Measurements from ENCODE around the gene ATP13A2. TPM values are rescaled to one million over a fixed set of nuclear protein-coding genes. Genes with fewer than 3 reads are reported as not detected.
A peak's percentile ranks its signal among the peaks of the same experiment; 100 is the strongest.
"Not testable (repeated sequence)": the region's sequence is repeated elsewhere in the genome, so short reads cannot be mapped to it uniquely, and the experiment has no call there.

ATP13A2 gene
- total RNA-seq, 2 donors from 2014 or later = 13.9 to 24.7 TPM

DNA sequence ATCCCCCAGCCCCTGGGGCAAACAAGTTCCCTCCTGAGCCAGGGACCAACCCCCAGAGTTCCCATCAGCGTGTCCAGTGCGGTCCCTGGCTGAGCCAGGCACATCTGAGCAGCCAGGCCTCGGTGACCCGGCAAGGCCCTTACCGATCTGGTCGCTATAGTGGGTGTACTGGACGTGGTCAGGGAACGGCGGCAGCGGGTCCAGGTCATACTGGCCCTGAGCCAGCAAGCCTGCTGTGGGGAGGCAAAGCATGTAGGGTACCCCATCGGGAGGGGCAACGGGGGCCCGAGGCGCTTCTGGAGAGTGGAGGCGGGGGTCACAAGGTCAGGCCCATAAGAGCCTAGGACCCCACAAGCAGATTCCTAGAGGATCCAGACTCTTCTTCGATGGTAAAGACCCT lies 34.8 kb downstream of the ATP13A2 start:
- no peaks in the 10 kb centered on the region for H3K9me3 Mint-ChIP-seq
- no peak overlapping the region for H3K27ac Mint-ChIP-seq
- peaks cover 0 to 6% of the 10 kb centered on the region in 2 donors for H3K36me3 Mint-ChIP-seq
- ATAC-seq (no peak), DNase-seq (ENCODE audit: low spot score in 2 of 2) (no peak)

DNA sequence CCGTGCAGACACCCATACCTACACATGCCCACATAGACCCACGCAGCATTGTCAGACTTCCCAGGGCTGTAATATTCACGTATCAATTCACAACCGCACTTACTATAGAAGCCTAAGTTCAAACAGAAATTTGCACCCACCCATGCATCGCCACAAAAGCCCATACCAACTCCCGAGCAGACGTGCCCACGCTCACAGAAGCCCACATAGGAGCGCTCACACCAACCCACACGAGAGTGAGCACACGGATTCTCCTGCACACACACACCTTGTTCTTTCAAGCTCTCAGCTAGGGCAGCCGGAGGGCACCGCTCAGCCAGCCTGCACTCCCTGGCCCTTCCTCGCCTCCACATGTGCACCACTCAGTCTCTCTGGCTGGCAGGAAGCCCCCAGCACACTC lies 35.9 kb downstream of the ATP13A2 start:
- no peaks in the 10 kb centered on the region for H3K9me3 Mint-ChIP-seq
- no peaks in the 10 kb centered on the region for H3K36me3 Mint-ChIP-seq
- H3K27ac Mint-ChIP-seq = peak overlapping the region in 1 of 2 donors; percentile 44
- no peak for ATAC-seq
- no peak for DNase-seq (ENCODE audit: low spot score in 2 of 2)

DNA sequence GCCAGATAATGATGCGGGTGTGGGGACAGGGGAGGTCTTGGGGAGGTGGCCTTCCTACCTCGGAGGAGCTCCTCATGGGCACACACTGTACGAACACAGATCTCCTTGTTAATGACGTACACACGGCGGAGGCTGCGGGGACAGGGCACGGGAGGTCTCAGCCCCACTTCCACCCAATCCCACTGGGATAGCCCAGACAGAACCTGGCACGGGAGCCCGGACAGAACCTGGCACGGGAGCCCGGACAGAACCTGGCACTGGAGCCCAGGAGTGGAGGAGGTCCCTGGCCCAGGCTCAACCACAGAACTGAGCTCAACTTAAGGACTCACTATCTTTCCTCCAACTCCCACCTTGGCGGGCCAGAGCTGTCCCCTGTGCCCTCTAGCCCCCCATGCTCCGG lies 36.5 kb downstream of the ATP13A2 start:
- Mint-ChIP-seq H3K27ac (peak overlapping the region in 1 of 2 donors; percentile 44), H3K36me3 (no peaks in the 10 kb centered on the region), H3K9me3 (no peaks in the 10 kb centered on the region)
- ATAC-seq (no peak), DNase-seq (ENCODE audit: low spot score in 2 of 2) (no peak)

DNA sequence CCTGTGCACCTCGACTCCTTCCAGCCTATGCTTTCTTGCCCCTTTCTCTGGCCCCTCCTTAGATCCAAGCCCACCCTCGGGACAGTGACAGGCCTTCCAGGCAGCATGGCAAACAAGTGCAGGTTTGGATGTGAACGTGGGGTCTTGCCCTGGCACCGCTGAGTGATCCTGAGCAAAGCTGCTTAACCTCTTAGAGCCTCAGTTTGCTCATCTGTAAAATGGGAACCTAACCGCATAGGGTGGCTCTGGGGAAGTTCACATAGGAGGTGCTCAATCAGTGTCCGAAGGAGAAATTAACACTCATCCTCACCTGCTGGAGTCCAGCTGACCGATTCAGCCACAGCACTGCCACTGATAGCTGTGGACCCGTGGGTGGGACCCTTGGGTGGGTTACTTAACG lies 38.5 kb downstream of the ATP13A2 start:
- no peak for ATAC-seq
- Mint-ChIP-seq H3K27ac (no peak overlapping the region), H3K9me3 (no peaks in the 10 kb centered on the region), H3K36me3 (no peaks in the 10 kb centered on the region)
- DNase-seq (ENCODE audit: low spot score in 2 of 2) = no peak

DNA sequence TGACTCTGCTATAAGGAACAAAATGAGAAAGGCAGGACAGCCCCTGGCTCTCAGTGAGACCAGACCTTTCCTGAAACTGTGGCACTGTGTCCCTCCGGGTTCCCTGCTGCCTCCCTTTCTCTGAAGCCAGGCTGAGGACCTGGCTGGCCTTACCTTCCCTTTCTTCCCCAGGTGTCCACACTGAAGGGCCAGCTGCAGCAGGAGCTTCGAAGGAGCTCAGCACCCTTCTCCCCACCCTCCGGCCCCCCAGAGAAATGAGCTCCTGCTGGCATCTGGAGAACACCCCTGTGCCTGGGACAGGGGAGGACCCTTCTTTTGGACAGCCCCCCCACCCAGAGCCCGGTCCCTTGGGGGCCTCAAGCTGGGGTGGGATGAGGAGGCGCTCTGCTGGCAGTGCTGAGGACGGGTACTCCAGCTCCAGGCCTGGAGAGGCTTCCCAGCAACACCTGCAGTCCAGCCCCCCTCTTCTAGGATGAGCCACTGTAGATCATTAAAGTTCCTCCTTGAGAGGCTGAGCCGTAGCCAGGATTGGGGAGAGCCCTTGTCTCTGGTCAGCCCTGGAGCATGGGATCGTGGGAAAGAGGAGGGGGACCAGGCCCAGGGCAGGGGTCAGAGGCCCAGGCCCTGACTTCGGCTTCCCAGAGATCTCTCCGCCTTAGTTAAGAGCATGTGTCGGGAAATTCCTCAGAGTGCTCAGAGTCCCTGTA lies 39.4 kb downstream of the ATP13A2 start:
- H3K36me3 Mint-ChIP-seq = no peaks in the 10 kb centered on the region
- ATAC-seq (no peak), DNase-seq (ENCODE audit: low spot score in 2 of 2) (no peak)
- peak overlapping the region in 1 of 2 donors; percentile 74 for H3K27ac Mint-ChIP-seq
- H3K9me3 Mint-ChIP-seq = no peaks in the 10 kb centered on the region

DNA sequence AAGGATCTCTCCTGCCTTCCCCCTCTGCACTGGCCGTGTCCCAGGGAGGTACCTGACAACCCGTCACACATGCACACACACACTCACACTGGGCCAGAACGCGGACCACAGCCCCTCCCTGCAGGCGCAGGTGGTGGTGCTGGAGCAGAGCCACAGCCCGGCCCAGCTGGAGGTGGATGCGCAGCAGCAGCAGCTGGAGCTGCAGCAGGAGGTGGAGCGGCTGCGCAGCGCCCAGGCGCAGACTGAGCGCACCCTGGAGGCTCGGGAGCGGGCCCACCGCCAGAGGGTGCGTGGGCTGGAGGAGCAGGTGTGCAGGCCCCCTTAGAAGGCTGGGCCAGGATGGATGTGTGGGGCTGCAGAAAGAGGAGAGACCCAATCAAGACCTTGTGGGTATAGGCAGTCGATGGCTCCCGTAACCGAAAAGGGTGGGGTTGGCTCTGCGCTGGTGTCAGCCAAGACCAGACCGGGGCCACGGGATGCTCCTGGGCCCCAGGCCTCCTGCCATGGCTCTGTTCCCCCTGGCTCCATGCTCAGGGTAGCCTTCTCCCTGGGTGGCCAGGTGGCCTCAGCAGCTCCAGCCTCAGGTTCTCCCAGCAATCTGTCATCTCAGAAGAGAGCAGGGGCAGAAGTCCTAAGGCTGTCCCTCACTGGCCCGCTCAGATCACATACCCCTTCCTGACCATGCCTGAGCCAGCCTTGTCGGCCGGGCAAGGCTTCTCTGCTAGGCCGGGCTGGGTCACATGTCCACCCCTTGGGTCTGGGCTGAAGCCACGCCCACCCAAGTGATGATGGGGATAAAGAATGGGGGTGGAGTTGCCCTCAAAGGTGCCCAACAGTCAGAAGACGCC lies 40.2 kb downstream of the ATP13A2 start:
- no peak for ATAC-seq
- Mint-ChIP-seq H3K27ac (no peak overlapping the region), H3K36me3 (no peaks in the 10 kb centered on the region), H3K9me3 (no peaks in the 10 kb centered on the region)
- no peak for DNase-seq (ENCODE audit: low spot score in 2 of 2)

DNA sequence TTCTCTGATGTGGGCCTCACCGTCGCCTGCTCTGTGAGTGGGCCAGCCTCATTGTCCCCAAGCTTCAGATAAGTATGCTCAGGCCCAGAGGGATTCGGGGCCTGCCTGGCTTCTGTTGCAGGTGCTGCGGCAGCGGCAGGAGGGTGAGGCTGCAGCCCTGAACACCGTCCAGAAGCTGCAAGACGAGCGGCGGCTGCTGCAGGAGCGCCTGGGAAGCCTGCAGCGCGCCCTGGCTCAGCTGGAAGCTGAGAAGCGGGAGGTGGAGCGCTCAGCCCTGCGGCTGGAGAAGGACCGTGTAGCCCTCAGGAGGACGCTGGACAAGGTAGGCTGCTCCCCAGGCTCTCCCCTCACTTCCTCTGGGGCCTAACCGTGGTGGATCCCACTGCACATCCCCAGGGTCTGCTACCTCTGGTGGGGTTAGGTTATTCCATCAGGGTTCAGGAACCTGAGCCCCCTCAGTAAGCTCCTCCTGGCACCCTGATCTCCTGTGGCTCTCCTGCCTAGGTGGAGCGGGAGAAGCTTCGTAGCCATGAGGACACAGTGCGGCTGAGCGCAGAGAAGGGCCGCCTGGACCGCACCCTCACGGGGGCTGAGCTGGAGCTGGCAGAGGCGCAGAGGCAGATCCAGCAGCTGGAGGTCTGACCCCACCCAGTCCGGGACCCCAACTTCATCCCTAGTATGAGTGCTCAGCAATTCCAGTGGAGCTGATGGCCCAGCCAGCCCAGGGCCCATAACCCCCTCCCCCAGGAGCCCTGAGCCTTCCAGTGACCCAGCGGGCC lies 41.4 kb downstream of the ATP13A2 start:
- no peaks in the 10 kb centered on the region for H3K9me3 Mint-ChIP-seq
- no peak for ATAC-seq

DNA sequence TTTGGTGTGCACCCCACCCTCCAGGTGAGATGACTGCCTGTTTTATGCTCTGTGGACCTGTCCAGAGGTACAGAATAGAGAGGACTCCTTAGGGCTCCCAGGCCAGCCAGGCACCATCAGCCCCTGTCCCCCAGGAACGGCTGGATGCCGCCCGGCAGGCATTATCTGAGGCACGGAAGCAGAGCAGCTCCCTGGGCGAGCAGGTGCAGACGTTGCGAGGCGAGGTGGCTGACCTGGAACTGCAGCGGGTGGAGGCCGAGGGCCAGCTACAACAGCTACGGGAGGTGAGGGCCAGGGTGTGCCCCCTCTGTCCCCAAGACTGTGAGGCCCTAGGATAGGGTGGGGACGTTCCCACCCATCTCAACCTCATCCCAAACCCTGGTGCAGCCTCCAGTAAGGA lies 42.1 kb downstream of the ATP13A2 start:
- ATAC-seq (no peak), DNase-seq (ENCODE audit: low spot score in 2 of 2) (no peak)
- Mint-ChIP-seq H3K9me3 (no peaks in the 10 kb centered on the region), H3K36me3 (no peaks in the 10 kb centered on the region), H3K27ac (no peak overlapping the region)

More for the DNA sequence above, 41.4 kb downstream of the ATP13A2 start:
- DNase-seq (ENCODE audit: low spot score in 2 of 2) = no peak
- no peak overlapping the region for H3K27ac Mint-ChIP-seq
- no peaks in the 10 kb centered on the region for H3K36me3 Mint-ChIP-seq

DNA sequence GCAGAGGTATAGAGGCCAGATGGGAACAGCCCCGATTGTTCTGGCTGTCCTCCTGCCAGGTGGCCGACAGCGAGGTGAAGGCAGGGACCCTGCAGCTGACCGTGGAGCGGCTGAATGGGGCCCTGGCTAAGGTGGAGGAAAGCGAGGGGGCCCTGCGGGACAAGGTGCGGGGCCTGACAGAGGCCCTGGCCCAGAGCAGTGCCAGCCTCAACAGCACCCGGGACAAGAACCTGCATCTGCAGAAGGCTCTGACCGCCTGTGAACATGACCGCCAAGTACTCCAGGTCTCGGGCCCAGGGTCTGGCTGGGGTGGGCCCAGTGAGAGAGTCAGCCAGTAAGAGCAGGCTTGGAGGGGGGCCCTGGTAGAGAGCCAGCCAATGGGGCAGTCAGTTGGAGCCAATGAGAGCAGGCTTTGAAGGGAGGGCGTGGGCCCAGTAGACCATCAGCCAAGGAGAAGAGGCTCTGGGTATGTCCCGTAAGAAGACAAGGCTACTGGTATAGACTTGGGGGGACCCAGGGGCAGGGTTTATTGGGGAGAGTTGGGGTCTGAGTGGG lies 42.6 kb downstream of the ATP13A2 start:
- Mint-ChIP-seq H3K36me3 (no peaks in the 10 kb centered on the region), H3K9me3 (no peaks in the 10 kb centered on the region), H3K27ac (peak overlapping the region; percentile 15 to 79)
- DNase-seq (ENCODE audit: low spot score in 2 of 2) (no peak), ATAC-seq (no peak)

DNA sequence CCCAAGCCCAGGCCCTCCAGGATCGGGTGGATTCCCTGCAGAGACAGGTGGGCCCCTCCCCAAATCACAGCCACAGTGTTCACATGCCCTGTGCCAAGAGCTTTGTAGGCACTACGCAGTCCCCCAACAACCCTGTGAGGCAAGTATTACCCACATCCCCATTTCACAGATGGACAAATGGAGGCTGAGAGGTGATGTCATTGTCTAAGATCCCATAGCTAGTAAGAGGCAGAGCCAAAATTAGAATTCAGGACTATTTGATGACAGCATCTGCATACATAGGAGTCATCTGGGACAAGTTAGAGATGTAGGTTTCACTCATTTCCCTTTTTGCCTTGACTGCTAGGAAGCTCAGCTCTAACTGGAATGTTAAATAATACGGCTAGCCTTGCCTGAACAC lies 43.4 kb downstream of the ATP13A2 start:
- DNase-seq (ENCODE audit: low spot score in 2 of 2) = no peak
- Mint-ChIP-seq H3K9me3 (no peaks in the 10 kb centered on the region), H3K27ac (peak overlapping the region; percentile 15 to 79), H3K36me3 (no peaks in the 10 kb centered on the region)
- no peak for ATAC-seq

DNA sequence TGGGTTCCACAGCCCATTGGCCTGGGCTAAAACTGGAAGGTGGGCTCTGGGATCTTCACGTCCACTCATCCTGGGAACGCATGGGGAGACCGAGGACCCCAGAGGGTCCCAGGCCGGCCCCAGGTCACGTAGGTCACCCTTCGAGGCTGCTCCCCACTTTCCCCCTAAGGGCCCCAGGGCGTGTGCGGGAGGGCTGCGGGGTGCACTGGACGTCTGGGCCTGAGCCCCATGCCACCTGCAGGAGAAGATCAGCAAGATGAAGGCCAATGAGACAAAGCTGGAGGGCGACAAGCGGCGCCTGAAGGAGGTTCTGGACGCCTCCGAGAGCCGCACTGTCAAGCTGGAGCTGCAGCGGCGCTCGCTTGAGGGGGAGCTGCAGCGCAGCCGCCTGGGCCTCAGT lies 43.8 kb downstream of the ATP13A2 start:
- H3K9me3 Mint-ChIP-seq = no peaks in the 10 kb centered on the region
- H3K36me3 Mint-ChIP-seq = no peaks in the 10 kb centered on the region
- no peak for ATAC-seq

DNA sequence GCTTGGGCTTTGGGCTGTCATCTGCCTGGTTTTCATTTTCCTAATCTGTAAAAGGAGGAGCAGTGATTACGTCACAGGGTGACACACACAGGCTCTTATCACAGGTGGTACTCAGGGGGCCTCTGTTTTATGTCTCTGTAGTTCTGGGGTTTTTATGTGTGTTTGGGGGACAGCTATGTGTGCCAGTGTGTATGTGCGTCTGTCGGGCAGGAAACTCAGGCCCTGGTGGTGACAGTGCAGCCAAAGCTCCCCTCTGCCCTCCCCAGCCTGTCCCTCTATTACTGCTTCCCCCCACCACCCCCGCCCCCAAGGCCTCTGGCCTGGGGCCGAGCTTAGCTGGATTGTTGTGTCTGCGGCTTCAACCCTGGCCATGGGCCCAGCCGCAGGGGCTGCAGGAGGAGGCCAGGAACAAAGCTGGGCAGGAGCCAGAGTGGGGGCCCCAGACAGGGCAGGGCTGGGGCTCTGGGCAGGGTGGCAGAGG lies 44.6 kb downstream of the ATP13A2 start:
- DNase-seq (ENCODE audit: low spot score in 2 of 2) = no peak
- ATAC-seq = no peak
- peak overlapping the region in 1 of 2 donors; percentile 54 for H3K27ac Mint-ChIP-seq
- no peaks in the 10 kb centered on the region for H3K9me3 Mint-ChIP-seq
- no peaks in the 10 kb centered on the region for H3K36me3 Mint-ChIP-seq

More for the DNA sequence above, 43.8 kb downstream of the ATP13A2 start:
- no peak for DNase-seq (ENCODE audit: low spot score in 2 of 2)
- no peak overlapping the region for H3K27ac Mint-ChIP-seq

DNA sequence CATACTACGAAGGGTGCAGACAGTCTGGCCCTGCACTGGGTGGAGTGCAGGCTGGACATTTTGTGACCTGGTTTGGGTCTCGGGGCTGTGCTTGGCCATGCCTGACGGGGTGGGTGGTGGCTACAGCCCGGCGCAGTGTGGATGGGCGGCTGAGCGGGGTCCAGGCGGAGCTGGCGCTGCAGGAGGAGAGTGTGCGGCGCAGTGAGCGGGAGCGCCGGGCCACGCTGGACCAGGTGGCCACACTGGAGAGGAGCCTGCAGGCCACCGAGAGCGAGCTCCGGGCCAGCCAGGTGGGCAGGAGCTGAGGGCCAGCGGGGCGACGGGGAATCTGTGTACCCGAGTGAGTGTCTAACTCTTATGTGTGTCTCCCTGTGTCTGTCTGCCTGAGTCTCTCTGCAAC lies 45.4 kb downstream of the ATP13A2 start:
- DNase-seq (ENCODE audit: low spot score in 2 of 2) (no peak), ATAC-seq (no peak)
- no peaks in the 10 kb centered on the region for H3K36me3 Mint-ChIP-seq
- peak overlapping the region in 1 of 2 donors; percentile 54 for H3K27ac Mint-ChIP-seq
- no peaks in the 10 kb centered on the region for H3K9me3 Mint-ChIP-seq

DNA sequence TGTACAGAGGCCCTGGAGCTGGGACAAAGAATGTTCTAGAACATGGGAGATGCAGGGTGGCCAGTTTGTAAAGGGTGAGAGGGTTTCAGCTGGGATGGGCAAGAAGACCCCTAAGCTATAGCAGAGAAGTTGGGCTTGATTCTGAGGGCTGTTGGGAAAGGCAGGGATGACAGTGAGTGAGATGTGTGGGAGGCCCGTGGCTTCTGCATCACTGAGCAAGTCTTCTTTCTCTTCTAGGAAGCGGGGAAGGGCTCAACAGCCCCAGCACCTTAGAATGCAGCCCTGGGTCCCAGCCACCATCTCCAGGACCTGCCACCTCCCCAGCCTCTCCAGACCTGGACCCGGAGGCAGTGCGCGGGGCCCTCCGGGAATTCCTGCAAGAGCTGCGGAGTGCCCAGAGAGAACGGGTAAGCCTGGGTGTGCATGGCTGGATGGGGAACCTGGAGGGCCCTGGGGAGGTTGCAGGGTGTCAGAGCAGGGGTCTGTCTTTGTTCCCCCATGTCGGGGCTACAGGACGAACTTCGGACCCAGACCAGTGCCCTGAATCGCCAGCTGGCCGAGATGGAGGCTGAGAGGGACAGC lies 46.2 kb downstream of the ATP13A2 start:
- Mint-ChIP-seq H3K36me3 (no peaks in the 10 kb centered on the region), H3K27ac (peak overlapping the region; percentile 54 to 75)

DNA sequence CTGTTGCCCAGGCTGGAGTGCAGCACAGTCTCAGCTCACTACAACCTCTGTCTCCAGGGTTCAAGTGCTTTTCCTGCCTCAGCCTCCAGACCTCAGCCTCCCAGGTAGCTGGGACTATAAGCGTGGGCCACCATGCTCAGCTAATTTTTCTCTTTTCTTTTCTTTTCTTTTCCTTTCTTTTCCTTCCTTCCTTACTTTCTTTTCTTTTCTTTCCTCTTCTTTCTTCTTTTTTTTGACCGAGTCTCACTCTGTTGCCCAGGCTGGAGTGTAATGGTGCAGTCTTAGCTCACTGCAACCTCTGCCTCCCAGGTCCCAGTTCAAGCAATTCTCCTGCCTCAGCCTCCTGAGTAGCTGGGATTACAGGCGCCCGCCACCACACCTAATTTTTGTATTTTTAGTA lies 47.6 kb downstream of the ATP13A2 start:
- H3K9me3 Mint-ChIP-seq; DNase-seq (ENCODE audit: low spot score in 2 of 2); H3K36me3 Mint-ChIP-seq; ATAC-seq: not testable (repeated sequence)
- H3K27ac Mint-ChIP-seq = peak overlapping the region in 1 of 2 donors; percentile 54

More for the DNA sequence above, 46.2 kb downstream of the ATP13A2 start:
- no peaks in the 10 kb centered on the region for H3K9me3 Mint-ChIP-seq
- ATAC-seq (no peak), DNase-seq (ENCODE audit: low spot score in 2 of 2) (no peak)
